ENCODE measurements around the gene NID1.

GRCh38 chr1:236000781-236001180, 64.1 kb downstream of the NID1 start:
- TF ChIP-seq POLR2A (IDR thresholded peaks at IDR 0.05) (no peak), POLR2AphosphoS5 (IDR thresholded peaks at IDR 0.05) (no peak)

Data from upper lobe of left lung (tissue), 4 donors.